Pons (tissue), 1 donor: ENCODE results near the gene JUNB.

Experiments
- DNase-seq: peaks from one replicate; pipeline ENCODE4 v3.0.0-alpha.2; 2016; ENCODE audit warnings: low spot score

JUNB gene

DNA sequence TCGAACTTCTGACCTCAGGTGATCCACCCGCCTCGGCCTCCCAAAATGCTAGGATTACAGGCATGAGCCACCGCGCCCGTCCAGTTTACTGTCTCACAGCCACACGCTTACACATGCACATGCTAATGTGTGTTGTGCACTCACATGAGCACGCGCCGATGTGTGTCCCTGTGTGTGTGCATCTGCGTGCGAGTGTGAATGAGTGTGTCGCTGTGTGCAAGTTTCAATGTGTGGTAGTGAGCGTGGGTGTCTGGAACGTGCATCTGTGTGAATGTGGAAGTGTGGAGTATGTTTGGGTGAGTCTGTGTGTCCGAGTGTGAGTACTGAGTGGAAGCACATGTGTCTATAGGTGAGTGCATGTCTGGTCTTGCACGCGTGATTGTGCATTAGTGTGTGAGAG, 51.2 kb downstream of the JUNB start:
- DNase-seq, result no peak
